Heart right ventricle (tissue), 16 donors: ENCODE data around the gene RNASEH1. TPM values are rescaled to one million over a fixed set of nuclear protein-coding genes. Genes with fewer than 3 reads are reported as not detected.

Experiments
- ATAC-seq, 8 donors: fragments of 200-7000 bp; cut with Tn5 transposase; one replicate each; pipeline ENCODE4 v1.9.1; 2020; ENCODE audit warnings: mild to moderate bottlenecking in 8 of 8, moderate library complexity in 8 of 8, moderate number of reproducible peaks in 1 of 8
- DNase-seq, 2 donors: peaks; one replicate each; pipeline ENCODE4 v3.0.0-alpha.2; 2020
- H3K27ac ChIP-seq, 10 donors: fragments of 200-600 bp; sonication (generic) in 2 of 10; one replicate each; pipeline versions ENCODE4 v1.5.0 to v1.8.0; 2020 to 2022; ENCODE audit warnings: mild to moderate bottlenecking in 3 of 10
- H3K27me3 ChIP-seq, 7 donors: fragments of 200-600 bp; one replicate each; pipeline ENCODE4 v1.8.0; 2021 to 2022; ENCODE audit warnings: mild to moderate bottlenecking in 2 of 7
- H3K36me3 ChIP-seq, 9 donors: fragments of 200-600 bp; sonication (generic) in 1 of 9; one replicate each; pipeline versions ENCODE4 v1.5.0 to v1.8.0; 2020 to 2022; ENCODE audit warnings: mild to moderate bottlenecking in 2 of 9
- H3K4me1 ChIP-seq, 9 donors: fragments of 200-600 bp; sonication (generic) in 1 of 9; one replicate each; pipeline versions ENCODE4 v1.5.0 to v1.8.0; 2020 to 2022; ENCODE audit warnings: mild to moderate bottlenecking in 4 of 9
- H3K4me3 ChIP-seq, 10 donors: fragments of 200-600 bp; sonication (generic) in 2 of 10; one replicate each; pipeline versions ENCODE4 v1.5.0 to v1.8.0; 2020 to 2022; ENCODE audit warnings: mild to moderate bottlenecking in 7 of 10, moderate library complexity in 2 of 10
- H3K9me3 ChIP-seq, 11 donors: fragments of 200-600 bp in 10 of 11; sonication (generic) in 2 of 11; one replicate each; pipeline versions ENCODE4 v1.5.0 to v1.8.0; 2013 to 2022; ENCODE audit warnings: mild to moderate bottlenecking in 2 of 11, control low read depth in 1 of 11, moderate library complexity in 1 of 11
- CTCF ChIP-seq, 9 donors: fragments of 200-600 bp; sonication (generic) in 2 of 9; IDR thresholded peaks; one replicate each; pipeline versions ENCODE4 v1.5.0 to v1.8.0; 2021 to 2022; ENCODE audit warnings: antibody characterized with exemption in 9 of 9, mild to moderate bottlenecking in 5 of 9, moderate library complexity in 1 of 9
- WGBS, 2 donors: extraction: QIAGEN DNeasy Blood & Tissue Kit; methylation state at CpG; one replicate each; pipeline ENCODE4 v1.1.7; 2013; ENCODE audit warnings: inconsistent platforms in 1 of 2; 5-methylcytosine and 5-hydroxymethylcytosine counted together
- intact Hi-C, 10 donors: fragments of 100-400 bp; cut with DNase I; formaldehyde crosslinking; loops; one replicate each; pipeline versions ENCODE4 v1.11.1 to v1.14.2; 2022
- polyA plus RNA-seq, 2 donors: library from polyadenylated mRNA; stranded (reverse); fragments of 200-250 nt; gene quantifications; one replicate each; pipeline ENCODE4 v1.2.3, GENCODE V29; 2013
- total RNA-seq, 10 donors: library from RNA; stranded (reverse); fragmentation: NEBNext Ultra II Directional in 3 of 10; extraction: Animal tissue kit (Norgen Biotek cat#: 25700) in 3 of 10; gene quantifications; one replicate each; pipeline versions ENCODE4 v1.2.1 to v1.2.4, GENCODE V29; 2021 to 2023
- donor health status: Arrhythmogenic right ventricular cardiomyopathy.
- donor health status: ischemic (EF 13 %, LVEDD 7.1; RV severe dilation, severe dysfunction).
- donor health status: healthy with polysubstance abuse.
- donor health status: DM: no; HTN: yes; CAD: no.
- donor health status: DM: no; HTN: no; CAD: no.
- donor health status: ischemic (EF 25% LVEDD 6.9; RV normal size, moderate dysfunction).
- donor health status: ischemic (EF 25% LVEDD 5.7; RV mildly dilated, moderate dysfunction).
- donor health status: healthy.
- donor health status: DM: yes; HTN: yes; CAD: no.
- donor health status: Ischemic cardiomyopathy.
- donor health status: ischemic (EF 35%, LVEDD 5.7; RV mildly dilated, moderate dysfunction).
- donor health status: nonischemic (EF 11% LVEDD 7.7; RV severe dilation, severe dysfunction).
- donor health status: DM: yes; HTN: yes; CAD: no.
- donor health status: PGD.
- donor health status: ischemic (EF 29% LVEDD 5.4; RV normal size, mild dysfunction).
- donor health status: nonischemic (EF 23%, LVEDD 6.1; RV moderate dilation, normal function).

Gene RNASEH1
- total and polyA plus RNA-seq, 12 donors: 8.7 to 24.0 (median 19.3) TPM

GRCh38 chr2:3589086-3589485 is 31.0 kb upstream of the RNASEH1 start:
- Histone ChIP-seq H3K27ac (no peak overlapping the region), H3K36me3 (peaks cover 0 to 5% (median 0%) of the 10 kb centered on the region in 9 donors), H3K27me3 (no peaks in the 10 kb centered on the region), H3K4me3 (no peak overlapping the region), H3K9me3 (no peaks in the 10 kb centered on the region), H3K4me1 (peaks cover 3 to 25% (median 20%) of the 10 kb centered on the region in 9 donors)
- no peak for TF ChIP-seq CTCF (IDR thresholded peaks at IDR 0.05)
- DNase-seq: no peak
- 92 to 94% methylated on average over 11 of the region's 11 CpGs for WGBS, 2 donors
- no peak for ATAC-seq
- intact Hi-C loops: loop anchor here in 3 of 10 donors (5.0 to 10.0 kb wide), 2 partner anchors 38 to 66 kb away; partner anchors contain the start of gene ALLC (in 1 of the 3)

- no peaks in the 10 kb centered on the region for H3K27me3 ChIP-seq
- TF ChIP-seq CTCF (IDR thresholded peaks at IDR 0.05): no peak
- H3K27ac ChIP-seq: no peak overlapping the region
- DNase-seq (no peak), ATAC-seq (no peak)
- no peaks in the 10 kb centered on the region for H3K9me3 ChIP-seq
- intact Hi-C loops: loop anchor here in 3 of 10 donors (5.0 to 10.0 kb wide), 2 partner anchors 39 to 67 kb away; partner anchors contain the start of gene ALLC (in 1 of the 3)
- H3K36me3 ChIP-seq: peaks cover 0 to 15% (median 0%) of the 10 kb centered on the region in 9 donors
- no peak overlapping the region for H3K4me3 ChIP-seq
- 88% methylated on average over 7 of the region's 7 CpGs for WGBS, 2 donors
- peaks cover 3 to 27% (median 20%) of the 10 kb centered on the region in 9 donors for H3K4me1 ChIP-seq
Measured at GRCh38 chr2:3588084-3588483, 30.0 kb upstream of the RNASEH1 start.

- no peak overlapping the region for H3K4me3 ChIP-seq
- no peaks in the 10 kb centered on the region for H3K9me3 ChIP-seq
- no peak for TF ChIP-seq CTCF (IDR thresholded peaks at IDR 0.05)
- intact Hi-C loops: loop anchor here in 3 of 10 donors (5.0 to 10.0 kb wide), 2 partner anchors 40 to 67 kb away; partner anchors contain the start of gene ALLC (in 1 of the 3)
- no peaks in the 10 kb centered on the region for H3K27me3 ChIP-seq
- no peak overlapping the region for H3K27ac ChIP-seq
- 74% methylated on average over 6 of the region's 6 CpGs for WGBS, 2 donors
- H3K4me1 ChIP-seq: peaks cover 3 to 27% (median 20%) of the 10 kb centered on the region in 9 donors
- peaks cover 0 to 21% (median 0%) of the 10 kb centered on the region in 9 donors for H3K36me3 ChIP-seq
- ATAC-seq (no peak), DNase-seq (no peak)
Measured at GRCh38 chr2:3587432-3587831, 29.3 kb upstream of the RNASEH1 start.

GRCh38 chr2:3587021-3587420 is 28.9 kb upstream of the RNASEH1 start:
- 57 to 79% methylated on average over 5 of the region's 5 CpGs for WGBS, 2 donors
- Histone ChIP-seq H3K27me3 (no peaks in the 10 kb centered on the region), H3K4me3 (no peak overlapping the region), H3K27ac (no peak overlapping the region), H3K4me1 (peaks cover 3 to 27% (median 20%) of the 10 kb centered on the region in 9 donors), H3K9me3 (no peaks in the 10 kb centered on the region), H3K36me3 (peaks cover 0 to 26% (median 0%) of the 10 kb centered on the region in 9 donors)
- DNase-seq: no peak
- intact Hi-C loops: loop anchor here in 3 of 10 donors (5.0 to 10.0 kb wide), 2 partner anchors 40 to 68 kb away; partner anchors contain the start of gene ALLC (in 1 of the 3)
- ATAC-seq: no peak
- no peak for TF ChIP-seq CTCF (IDR thresholded peaks at IDR 0.05)
